T-helper 1 cell (primary cell): ENCODE measurements around the gene PRKD2.
"Not testable (repeated sequence)": the region's sequence is repeated elsewhere in the genome, so short reads cannot be mapped to it uniquely, and the experiment has no call there.

Experiments used
- DNase-seq, 5 donors: peaks; one replicate each; pipeline ENCODE4 v3.0.0-alpha.2; 2012 to 2020

PRKD2 gene

DNA sequence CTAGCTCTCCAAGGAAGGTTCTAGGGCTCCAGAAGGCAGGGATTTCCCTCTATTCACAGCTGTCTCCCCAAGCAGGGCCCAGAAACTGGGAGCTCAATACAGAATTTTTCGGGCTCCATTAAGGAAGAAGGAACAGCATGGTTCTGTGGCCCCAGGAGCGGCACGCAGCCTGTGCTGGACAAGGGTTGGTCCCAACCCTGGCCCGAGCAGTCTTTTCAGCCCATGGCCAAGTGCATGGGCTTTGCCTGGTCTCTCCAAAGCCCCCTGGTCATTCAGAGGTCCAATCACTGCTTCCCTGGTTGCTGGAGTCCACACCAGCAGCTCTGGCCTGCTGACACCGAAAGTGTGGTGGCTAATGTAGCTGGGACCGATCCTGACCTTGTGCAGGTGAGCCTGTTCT is 6.6 kb upstream of the PRKD2 start:
- DNase-seq = no peak

DNA sequence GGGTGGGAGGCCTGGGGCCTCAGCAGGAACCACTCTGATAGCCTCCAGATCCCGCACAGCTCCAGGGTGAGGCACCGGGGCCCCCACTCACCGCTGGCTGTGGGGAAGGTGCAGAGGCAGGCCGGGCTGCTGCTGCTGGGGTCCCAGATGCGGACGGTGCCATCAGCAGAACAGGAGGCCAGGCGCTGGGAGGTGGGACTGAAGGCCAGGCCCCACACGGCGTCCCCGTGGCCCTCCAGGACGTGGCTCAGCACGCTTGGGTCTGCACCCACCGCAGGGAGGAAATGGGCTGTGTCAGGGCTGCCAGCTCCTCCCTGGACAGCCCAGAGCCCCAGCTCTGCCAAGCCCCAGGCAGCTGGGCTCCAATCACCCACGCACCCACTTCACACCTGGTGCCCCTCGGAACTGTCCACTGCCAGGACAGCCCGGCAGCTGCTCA is 6.1 kb upstream of the PRKD2 start:
- DNase-seq = no peak

DNA sequence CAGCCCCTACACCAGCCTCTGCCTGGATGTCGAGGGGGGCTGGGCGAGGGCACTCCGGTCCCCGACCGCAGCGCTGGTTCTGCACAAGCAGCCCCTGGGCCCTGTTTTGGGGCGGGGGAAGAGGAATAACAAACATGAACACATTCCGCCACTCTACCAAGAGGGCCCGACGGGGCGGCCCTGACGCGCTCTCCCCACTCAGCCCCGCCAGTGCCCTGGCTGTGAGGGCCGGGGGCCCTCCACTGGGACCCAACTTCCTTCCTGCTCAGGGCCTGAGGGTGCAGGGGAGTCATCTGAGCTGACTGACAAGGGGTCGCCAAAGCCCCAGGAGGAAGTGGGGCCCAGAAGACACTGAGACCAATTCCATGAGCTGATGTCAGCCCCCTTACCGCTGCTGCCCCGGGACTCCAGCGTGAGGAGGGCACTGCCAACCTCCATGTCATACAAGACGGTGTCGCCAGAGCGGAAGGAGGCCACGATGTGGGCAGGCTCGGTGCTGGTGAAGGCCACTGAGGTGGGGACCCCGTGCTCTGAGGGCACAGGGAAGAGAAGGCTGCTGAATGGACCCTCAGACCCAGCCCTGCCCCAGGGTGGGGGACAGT is 5.6 kb upstream of the PRKD2 start:
- no peak for DNase-seq

DNA sequence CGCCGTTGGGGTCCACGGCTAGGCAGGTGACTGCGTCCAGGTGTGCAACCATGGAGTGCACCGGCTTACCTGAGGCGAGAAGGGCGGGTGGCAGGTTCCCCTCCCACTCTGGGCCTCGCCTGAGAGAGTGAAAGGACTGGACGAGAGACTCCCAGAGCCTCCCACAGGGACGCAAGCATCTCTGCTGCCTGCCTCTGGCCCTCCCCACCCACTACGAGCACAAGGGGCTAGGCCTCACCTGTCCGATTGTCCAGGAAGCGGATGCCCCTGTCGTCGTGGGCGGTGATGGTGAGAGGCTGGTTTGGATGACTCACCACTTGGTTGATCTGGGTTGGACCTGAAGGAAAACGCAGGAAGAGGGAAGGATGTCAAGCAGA is 5.1 kb upstream of the PRKD2 start:
- no peak for DNase-seq

DNA sequence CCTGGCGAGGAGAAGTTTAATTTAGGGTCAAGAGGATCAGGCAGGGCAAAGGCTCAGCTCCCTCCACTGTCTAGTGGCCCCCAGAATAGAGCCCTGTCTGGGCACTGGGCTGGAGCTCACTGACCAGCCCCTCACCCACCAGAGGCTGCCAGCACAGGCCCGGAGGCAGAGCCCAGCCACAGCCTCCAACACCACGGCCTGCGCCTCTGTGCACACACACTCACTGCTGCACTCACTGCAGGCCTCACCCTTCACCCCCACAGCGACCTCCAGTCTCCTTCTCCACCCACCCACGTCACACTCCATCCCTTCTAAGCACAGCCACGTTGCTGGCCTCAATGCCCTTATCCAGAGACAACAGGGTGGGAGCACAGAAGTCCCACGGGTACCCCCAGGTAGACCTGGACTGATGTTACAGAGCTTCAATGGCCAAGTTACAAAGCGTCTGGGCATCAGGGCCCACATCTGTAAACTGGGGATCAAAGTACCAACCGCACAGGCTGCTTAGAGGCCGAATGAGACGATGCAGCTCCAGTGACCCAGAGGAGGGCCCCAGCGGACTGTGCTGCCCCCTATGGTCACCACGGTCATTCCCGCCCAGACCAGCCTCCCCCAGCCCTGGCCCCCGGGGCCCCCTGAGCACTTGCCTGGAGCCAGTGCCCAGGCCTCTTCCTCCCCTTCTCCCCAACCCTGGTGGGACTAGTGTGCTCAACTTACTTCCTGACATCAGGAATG is 4.5 kb upstream of the PRKD2 start:
- DNase-seq = no peak

DNA sequence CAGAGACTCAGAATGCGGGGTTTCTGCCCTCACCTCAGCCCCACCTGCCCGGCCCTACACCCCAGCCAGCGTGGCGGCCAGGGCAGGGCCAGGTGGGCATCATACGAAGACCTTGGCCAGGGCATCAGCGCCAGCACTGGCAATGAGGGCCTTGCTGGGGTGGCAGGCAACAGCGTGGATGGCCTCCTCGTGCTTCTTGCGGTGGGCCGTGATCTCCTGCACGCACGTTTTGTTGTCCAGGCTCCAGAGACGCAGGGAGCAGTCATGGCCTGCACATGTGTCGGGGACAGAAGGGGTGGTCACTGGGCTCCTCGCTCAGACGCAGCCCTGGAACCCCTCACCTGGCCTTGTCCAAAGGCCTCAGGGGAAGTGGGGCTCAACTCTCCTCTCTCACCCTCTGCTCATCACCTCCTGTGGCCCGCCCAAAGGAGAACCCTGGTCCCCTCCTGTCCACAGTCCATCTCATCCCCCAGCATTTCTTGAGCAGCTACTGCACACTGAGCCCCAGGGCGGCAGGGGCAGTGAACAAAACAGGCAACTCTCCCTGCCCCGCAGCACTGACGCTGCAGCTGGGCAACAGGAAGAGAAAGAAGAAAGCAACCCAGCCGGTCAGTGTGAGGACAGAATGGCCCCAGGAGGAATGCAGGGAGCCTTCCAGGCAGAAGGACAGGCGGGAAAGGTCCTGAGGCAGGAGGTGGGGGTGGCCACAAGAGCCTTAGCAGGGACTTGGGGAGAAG is 3.8 kb upstream of the PRKD2 start:
- DNase-seq = no peak

DNA sequence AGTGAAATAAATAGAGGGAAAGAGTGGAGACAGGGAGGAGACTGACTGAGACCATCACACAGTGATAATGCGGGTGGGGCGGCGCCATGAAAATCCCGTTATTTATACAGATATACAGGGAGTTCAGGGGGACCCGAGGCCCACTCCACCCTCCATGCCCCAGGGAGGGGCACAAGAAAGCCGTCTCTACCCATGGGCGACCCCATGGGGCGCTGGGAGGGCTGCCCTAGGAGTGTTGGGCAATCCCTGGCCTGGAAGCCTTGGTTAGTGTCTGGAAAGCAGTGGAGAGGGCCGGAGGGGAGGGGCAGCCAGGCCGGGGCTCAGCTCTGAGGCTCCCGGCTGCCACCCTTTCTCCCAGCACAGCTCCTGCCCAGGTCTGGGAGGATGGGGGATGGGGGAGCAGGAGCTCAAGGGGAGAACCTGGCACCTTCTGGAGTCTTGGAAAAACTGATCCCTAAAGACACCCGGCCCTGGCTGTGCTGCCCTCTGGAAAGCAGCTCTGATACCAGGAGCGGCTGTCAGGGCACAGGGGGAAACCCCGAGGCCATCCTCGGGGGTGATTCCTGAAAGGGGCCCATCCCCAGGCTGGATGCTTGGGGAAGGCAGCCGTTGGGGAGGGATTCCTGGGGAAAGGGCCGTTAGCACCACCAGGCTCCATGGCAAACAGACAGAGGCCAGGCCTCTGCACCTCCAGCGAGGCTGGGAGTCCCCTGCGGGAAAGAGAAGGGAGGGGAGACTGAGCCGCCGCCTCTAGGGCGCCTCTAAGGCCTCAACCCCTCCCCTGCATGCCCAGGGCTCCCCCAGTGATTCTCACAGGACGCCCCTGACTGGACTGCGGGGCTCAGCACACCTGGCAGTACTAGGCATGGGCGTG is 3.0 kb upstream of the PRKD2 start:
- no peak for DNase-seq

DNA sequence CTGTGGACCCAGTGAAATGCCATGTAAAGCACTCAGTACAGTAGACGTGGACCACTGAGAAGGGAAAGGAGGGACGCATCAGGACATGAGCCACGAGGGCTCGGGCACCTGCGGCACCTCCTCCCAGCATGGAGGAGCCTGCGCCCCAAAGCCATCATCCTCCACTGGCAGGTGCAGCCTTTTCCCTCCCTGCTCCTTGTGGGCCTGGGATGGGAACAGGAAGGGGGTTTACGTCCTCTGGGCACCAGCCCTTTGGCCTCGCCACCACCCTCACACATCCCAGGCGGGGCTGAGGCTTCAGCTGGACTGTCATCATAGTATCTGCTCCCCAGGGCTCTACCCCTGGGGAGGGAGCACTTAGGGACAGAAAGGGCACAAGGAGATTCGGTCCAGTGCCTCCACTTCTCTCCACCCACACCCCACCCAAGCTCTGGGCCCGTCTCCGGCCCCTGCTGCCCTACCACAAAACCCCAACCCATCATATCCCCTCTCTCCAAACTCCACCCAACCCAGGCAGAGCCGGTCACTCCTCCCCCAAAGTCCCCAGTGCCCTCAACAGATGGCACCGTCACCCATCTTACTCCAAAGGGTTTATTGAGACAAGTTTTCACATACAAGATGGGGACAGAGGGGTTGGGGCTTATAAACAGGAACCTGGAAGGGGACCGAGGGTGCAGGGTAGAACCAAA is 2.2 kb upstream of the PRKD2 start:
- no peak for DNase-seq

DNA sequence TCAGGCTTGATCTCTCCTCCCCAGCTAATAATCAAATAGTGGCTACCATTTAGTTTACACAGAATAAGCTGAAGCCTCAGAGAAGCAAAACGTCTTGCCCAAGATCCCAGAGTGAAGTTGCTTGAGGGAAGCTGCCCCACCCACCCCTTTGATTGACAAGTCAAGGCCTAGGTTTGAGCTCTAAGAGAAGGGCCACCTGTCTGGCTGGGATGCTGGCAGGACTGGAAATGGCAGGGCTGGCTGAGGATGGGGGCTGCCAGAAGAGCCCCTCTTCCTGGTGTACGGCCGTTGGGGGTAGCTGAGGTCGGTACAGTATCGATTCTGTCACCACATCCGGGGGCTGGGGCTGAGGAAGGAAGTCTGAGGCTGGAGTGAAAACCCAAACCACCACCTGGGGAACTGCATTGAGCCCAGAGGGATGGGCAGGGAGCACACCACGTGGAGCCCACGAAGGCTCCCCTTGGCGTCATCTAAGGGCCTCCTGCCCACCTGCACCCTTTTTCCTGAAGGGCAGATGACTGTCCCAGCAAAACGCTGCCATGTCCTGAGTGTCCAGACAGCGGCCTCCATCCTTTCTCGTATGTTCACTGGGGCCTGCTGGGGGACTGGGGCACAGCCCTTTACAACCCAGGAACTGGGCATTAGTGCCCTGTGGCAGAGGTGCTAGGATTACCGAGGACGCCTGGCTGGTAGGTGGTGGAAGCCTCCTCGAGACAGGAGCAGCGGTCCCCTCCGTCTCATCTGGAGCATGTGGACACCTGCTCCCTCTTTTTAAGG is 1.4 kb upstream of the PRKD2 start:
- peak; percentile 40 to 70 (median 56) for DNase-seq

DNA sequence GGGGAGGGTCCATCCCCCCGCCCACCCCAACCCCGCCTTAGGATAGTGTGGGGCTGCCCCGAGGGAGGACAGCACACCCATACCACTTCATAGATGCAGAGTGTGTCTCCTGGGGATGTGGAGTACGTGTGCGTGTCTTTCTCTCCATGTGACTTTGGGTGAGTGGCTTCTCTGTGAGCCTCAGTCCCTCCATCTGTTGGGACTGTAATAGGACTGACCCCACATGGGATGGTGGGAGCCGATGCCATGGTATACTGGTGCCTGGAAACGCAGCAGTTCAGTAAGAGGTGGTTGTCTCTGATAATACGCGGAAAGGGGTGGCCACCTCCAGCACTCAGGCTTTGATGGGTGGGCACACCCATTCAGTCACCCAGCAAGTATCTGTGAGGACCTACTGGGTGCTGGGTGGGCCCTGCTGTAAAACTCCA is 816 bp upstream of the PRKD2 start:
- DNase-seq = peak in 1 of 5 donors; percentile 28

DNA sequence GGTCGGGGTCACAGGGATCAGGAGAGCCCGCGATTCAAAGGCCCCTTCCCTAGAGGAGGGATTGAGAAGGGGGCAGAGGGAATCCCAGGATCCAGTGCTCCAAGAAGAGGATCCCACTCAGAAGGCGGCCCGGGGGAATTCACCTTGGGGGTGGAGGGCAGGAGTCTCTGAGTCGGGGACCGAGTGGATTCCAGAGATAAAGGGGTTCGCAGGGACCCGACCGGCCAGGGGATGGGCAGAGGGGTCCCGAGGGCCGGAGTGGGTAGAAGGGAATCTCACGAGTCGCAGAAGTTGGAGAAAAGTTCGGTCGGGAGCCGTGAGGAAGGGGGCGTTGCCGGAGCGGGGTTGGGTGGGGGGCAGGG is 261 bp downstream of the PRKD2 start:
- no peak for DNase-seq

DNA sequence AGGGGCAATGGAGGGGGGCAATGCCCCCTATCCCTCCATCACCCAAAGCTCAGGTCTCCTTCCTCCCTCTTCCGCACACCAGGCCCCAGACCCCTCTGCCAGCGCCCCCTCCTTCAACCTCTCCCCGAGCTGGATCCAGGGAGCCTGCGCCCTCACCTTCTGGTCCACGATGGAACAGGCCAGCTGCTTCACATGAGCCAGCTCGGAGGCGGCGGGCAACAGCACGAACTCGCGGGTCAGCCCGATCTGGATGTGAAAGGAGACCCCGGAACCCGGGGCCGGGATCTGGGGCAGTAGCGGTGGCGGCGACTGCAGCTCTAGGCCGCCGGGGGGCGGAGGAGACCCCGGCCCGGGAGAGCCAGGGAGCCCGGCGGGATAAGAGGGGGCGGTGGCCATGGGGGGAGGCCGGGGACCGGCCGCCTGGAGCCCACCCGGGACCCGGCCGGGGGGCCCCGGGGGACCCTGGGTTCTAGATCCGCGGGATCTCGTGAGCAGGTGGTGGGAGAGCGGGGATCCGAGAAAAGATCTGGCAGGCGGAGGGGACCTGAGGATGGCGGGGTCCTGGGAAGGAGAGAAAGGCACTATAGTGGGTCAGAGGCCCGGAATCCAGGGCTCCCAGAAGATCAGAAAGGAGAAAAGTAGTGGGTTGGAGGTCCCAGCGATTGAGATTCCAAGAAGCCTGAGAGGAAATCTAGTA is 791 bp downstream of the PRKD2 start:
- DNase-seq = no peak

DNA sequence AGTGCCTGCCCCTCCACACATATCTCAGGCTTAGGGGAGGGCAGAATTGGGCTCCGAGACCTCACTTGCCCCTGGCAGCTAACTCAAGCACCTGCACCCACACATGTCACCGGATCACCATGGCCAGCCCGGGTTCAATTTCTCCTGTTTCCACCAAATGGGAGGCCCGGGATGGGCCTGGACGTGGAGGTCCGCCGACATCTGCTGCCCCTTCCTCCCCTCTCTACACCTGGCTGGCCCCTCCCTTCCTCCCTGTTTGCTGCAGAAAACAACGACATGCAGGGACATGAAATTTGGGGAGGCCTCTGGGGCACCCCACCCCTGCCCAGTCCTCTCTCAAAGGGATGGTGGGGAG is 1.3 kb downstream of the PRKD2 start:
- DNase-seq = no peak

DNA sequence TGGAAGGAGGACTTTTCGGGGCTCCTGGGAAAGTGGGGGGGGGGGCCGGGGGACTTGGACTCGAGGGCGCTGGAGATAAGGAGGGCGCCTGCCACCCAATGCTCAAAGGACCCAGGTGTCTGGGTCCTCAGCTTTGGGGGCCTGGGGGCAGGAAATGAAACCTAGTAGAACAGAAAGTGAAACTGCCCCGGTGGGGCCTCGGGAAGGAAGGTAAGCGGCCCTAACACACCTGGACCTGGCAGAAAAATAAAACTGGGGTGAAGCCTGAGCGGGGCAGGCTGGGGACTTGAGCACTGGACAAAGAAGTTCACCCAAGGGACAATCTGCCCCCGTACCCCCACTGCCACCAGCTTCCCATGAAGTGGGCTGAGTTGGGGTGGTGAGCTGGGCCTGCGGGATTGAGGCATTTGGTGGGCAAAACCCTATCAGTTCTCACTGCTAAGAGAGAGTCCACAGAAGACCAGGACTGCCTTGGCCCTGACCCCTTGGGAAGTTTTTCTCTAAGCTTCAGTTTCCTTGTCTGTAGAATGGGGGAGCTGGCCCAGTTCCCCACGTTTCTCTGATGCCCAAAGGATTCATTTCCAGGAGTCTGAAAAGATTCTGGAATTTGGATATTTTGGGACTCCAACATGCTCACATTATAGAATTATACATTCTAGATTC is 2.3 kb downstream of the PRKD2 start:
- DNase-seq = peak in 2 of 5 donors; percentile 72 to 73

DNA sequence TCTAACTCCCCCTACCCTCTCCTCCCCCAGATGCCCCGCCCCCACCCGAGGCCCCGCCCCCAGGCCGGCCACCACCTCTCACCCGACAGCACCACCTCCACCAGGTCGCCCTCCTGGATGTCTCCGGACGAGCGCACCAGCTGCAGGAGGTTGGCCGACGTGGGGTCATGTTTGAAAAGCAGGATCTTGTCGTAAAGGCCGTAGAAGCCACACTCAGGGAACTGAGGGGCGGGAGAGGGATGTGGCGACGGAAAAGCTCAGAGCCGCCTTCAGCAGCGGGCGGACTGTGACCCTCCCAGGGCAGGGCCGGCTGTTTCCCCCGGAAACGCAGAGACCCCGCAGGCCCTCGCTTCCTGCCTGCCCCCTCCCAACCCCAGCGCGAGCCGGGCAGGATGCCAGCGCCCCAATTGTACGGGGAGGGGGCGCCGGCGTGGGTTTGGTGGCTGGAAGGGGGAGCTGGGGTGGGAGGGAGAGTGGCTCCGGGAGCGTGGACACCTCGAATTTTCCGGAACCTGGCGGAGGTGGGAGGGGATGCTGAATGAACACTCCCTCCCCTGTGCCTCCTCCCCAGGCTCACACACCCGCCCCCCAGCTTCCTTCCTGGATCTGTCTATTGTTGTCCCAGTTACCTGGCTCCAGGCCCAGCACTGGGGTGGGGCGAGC is 3.0 kb downstream of the PRKD2 start:
- peak; percentile 72 to 78 (median 75) for DNase-seq

DNA sequence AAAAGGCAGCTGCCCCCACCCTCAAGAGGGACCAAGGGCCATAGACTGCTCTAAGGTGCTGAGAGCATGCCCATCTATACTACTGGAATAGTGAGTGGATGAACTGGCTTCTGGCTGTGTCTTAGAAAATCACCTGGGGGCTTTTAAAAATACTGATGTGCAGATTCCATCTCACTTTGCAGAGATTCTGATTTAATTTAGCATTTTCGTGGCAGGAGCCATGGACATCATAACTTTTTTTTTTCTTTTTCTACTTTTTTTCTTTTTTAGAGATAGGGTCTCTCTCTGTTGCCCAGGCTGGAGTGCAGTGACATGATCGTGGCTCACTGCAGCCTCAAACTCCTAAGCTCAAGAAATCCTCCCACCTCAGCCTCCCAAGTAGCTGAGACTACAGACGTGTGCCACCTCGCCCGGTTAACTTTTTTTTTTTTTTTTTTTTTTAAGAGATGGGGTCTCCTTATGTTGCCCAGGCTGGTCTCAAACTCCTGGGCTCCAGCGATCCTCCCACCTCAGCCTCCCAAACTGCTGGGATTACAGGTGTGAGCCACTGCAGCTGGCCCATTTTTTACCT is 4.1 kb downstream of the PRKD2 start:
- DNase-seq = not testable (repeated sequence)

DNA sequence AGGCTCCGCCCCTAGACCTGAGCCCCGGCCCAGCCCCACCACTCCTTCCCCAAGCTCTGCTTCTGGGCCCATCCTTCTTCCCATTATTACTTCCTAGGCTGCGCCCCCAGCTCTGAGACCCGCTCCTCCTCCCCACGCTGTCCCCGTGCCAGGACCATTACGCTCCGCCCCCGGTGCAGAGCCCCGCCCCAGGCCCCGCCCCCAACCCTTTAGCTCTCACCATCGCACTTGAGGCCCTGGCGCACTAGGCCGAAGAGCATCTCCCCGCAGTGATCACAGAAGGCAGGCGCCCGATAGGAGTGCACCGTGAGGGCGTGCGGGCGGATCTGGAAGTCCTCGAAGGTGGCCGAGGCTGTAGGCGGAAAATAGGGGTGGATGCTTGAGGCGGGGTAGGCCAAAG is 6.2 kb downstream of the PRKD2 start:
- DNase-seq = no peak

DNA sequence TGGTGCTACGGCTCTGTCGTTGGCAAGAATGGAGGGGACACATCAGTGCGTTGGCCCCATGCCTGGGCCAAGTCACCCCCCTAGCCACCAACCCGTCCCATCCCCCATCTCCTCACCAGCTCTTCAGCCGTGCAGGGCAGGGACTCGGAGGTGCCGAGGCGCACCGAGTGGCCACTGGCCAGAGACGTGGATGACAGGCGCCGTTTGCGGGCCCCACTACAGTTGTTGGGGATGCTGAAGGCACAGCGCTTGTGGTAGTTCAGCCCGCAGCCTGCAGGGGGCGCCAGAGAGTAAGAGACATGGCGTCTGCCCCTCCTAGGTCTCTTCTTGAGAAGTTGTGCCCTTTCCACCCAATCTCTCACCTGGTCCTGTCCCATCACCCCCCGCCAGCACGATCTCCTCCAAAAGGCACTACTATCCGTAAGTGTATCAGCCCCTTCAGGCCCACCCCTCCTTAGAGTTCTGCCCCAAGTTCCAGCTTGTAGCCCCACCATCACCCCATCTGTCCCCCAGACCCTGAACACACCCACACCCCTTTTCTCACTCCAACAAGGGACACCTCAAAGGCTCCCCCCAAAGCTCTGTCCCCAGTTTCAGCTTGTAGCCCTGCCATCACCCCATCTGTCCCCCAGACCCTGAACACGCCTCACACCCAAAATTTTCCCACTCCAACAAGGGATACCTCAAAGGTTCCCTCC is 12.4 kb downstream of the PRKD2 start:
- DNase-seq = peak; percentile 62 to 87 (median 71)

DNA sequence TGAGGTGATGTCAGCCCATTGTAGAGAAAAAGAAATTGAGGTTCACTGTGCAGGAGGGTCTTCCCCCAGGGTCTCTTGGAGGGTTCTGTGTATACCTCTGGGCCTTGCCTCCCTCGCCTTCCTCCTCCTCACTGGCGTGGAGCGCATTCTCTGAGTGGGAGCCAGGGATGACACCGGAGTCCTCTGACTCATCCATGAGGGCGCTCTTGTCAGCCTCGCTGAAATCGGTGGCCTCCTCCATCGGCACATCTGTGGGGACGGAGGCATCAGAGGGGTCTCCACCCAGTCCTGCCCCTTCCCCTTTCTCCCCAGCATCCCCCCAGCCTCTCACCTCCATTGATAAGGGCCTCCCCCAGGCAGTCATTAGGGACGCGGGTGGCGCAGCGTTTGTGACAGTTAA is 16.2 kb downstream of the PRKD2 start:
- no peak for DNase-seq
